GM19238 (cell line): ENCODE results near the gene POFUT2.

Source experiments
- DNase-seq: peaks from one replicate; pipeline ENCODE4 v3.0.0; 2011; ENCODE audit warnings: low spot score; ENCODE audit not compliant: insufficient read length

Gene POFUT2

DNA sequence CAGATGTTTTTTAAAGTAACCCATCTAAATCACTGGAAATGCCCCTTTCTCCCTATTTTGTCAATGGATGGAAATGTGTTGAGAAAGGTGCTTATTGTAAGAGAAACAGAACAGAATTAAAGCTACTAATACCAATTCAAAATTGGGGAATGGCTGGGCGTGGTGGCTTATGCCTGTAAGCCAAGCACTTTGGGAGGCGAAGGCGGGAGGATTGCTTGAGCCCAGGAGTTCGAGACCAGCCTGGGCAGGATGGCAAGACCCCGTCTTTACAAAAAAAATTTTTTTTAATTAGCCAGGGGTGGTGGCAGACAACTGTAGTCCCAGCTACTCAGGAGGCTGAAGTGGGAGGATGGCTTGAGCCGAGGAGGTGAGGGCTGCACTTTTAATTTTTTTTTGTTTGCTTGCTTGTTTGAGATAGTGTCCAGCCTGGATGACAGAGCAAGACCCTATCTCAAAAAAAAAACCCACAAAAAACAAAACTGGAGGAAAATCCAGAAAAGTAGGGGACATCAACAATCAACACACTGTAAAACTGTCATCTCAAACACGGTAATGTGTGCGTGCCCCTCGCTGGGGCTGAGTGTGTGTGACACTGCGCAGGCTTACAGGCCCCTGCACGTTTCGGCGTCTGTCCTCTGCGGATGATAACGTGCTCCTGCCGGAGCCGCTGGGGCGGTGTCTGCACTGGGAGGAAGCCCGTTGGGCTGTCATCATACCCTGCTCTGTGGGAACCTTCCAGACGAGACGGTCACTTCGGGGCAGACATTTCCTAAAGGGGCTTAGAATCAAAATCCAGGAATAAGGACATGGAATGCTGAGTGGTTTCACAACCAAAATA lies 11.6 kb upstream of the POFUT2 start:
- DNase-seq = no peak

GRCh38 chr21:45297869-45298268 lies 10.2 kb upstream of the POFUT2 start:
- DNase-seq = no peak

GRCh38 chr21:45297329-45297728 lies 9.6 kb upstream of the POFUT2 start:
- DNase-seq = no peak

DNA sequence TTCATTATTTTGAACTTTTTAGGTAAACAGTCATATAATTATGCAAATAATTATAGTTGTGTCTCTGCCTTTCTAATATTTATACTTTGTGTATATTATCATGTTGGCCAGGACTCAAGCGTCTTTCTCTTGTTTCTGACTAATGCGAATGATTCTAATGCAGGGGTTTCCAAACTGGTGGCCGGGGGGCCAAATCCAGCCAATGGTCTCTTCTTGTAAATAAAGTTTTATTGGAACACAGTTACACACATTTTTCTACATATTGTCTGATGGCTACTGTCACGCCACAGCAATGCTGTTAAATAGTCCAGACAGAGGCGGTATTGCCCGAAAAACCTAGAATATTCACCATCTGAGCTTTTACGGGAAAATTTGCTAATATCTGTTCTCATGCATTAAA lies 8.9 kb upstream of the POFUT2 start:
- DNase-seq = no peak

DNA sequence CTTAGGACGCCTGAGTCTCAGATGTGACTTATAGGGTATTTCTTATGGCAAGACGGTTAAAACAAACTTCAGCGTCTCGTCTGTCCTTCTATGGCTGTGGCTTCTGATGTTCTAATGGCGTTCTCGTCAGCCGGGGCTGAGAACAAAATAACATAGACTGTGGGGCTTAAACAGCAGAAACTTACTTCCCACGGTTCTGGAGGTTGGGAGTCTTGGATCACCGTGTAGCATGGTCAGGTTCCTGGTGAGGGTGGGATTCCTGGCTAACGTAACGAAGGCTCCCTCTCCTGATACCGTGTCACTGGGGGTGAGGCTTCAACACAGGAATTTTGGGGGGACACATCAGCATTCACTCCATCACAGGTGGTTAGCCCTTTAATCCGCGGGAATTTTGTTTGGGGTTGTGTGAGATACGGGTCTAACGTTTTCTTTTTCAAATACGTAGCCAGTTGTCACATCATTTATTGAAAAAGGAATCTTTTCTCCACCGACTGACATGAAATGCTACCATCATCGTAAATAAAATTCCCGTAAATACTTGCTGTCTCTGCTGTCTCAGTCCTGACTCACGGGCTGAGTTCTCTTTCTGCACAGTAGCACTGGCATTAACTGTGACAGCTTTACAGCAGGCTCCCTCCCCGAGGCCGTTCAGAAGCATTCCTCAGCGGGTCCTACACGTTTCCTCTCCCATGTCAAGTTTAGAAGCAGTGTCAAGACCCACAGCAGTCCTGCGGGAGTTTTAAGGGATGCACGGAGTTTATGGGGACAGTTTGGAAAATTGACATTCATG lies 8.1 kb upstream of the POFUT2 start:
- no peak for DNase-seq

DNA sequence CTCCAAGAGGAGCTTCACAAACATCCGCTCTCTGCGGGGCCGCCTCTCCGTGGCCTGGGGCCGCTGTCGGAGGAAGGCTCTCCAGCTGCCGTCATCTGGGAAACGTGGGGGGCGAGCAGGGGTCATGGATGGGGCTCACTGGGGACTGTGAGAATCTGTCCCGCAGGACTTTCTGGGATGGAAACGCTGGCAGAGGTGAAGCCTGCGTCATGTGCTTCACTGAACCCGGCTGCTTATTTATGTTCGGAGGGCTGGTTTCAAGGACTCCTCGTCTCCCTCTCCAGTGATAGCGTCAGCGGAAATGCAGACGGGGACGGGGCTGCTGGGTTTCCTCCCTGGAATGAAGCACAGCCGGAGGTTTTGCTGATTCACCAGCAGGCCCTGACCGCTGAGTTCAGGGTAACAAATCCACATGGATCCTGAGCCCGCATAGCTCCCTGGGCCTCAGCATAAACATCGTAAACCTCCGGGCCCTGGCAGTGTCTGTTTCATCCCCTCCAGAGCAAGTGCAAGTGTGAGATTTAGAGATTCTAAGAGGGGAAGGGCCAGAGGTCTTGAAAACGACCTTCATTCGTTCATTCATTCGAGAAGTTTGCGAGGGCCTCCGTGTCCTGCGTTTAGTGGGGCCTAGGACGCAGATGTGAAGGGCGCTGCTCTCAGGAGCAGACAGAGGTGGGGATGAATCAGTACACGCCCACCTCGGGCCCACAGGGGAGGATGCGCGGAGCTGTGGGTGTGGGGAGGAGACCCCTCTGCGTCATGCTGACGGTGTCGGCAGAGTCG lies 7.0 kb upstream of the POFUT2 start:
- DNase-seq = no peak

- no peak for DNase-seq
Observed at GRCh38 chr21:45293726-45294401, 6.2 kb upstream of the POFUT2 start.

DNA sequence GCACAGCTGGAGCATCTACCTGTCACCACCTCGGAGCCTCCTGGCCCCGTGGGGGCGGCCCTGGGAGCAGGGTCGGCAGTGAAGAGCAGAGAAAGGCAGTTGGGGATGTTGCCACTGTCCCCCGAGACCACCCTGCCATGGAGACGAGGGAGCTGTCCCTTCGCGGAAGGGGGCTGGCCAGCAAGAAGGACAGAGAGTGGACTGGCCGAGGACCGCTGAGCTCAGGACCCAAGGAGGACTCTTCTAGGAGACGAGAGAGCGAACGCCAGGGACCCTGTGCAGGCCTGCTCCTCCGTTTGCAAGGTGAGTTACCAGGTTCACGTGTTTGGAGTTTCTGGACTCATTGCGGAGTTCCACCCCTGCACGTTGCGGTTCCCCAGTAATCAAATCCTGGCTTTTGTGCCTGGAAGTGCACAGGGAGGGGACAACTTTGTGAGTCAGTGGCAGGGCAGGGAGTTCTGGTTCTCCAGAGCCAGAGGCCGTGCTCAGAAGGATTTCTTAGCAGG lies 5.6 kb upstream of the POFUT2 start:
- DNase-seq = no peak

DNA sequence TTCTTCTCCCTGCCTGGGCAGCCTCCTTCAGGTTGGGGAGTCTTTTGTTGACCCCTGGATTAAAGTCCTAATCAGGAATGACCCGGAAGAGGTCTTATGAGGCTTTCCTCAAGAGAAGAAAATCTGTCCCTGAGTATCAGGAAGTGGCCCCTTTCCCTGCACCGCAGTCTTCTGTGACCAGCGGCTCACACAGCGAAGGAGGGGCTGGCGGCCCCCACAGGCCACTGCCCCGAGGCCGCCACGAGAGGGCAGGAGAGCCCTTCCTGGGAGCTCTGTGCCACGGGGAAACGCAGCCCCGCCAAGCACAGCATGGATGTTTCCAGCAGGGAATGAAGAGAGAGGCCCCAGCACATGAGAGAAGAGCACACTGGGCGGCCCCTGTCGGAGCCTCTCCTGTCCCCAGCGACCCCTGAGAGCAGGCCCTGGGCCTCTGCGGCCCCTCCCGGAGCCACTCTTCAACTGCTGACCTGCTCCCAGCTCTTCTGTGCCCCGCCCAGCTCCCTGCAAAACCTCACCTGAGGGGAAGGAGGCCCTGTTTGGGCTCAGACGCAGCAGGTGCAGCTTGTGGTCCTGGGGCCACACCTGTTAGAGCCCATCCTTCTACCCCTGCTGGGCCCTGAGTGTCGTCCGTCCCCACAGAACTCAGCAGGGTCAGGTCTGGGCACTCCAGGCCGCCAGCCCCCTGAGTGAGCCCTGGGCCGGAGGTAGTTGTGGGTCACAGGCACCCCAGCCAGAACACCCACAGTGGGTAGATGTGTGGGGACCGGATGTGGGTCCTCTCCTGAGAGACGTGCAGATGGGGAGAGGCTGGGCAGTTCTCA lies 4.9 kb upstream of the POFUT2 start:
- peak; percentile 74 for DNase-seq

GRCh38 chr21:45291613-45292398 lies 4.1 kb upstream of the POFUT2 start:
- DNase-seq = no peak

DNA sequence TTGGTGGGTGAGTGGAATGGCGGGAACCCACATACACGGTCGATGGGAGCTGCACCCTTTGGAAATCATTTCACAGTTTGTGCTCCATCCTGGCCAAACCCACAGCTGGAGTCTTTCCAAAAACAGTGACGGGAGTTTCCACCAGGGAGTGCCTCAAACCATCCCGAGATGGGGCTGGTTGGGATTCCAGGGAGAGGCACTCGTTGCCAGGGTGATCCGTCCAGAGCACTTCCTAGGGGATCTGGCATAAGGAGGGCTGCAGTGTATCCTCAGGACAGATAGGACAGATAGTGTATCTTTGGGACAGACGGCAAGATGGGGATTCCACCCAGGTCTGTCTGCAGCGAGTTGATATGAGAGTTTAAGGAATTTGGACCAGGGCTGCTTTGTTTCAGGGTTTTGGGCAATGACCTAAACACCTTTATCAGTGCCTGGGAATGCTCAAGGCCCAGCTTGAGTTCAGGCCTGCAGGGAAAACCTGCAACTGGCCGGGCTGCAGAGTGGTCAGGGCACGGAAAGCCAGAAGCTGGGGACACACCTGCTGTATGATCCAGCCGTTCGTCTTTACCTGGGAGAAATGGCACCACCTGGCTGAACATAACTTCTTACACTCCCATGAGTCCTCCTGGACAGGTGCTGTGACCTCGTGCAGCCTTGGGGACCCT lies 3.4 kb upstream of the POFUT2 start:
- DNase-seq = no peak

- DNase-seq = no peak
Observed at GRCh38 chr21:45289655-45290515, 2.2 kb upstream of the POFUT2 start.

DNA sequence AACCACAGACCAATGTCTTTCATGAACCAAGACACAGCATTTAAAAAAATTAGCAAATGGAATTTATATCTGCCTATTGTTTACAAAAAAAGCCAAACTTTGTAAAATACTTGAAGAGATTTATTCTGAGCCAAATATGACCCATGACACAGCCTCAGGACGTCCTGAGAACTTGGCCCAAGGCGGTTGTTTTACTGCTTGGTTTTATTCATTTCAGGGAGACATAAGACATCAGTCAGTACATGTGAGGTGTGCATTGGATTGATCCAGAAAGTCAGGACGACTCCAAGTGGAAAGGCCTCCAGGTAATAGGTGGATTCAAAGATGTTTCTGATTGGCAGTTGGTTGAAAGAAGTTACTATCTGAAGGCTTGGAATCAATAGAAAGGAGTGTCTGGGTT lies 1.4 kb upstream of the POFUT2 start:
- DNase-seq = no peak

- no peak for DNase-seq
Observed at GRCh38 chr21:45288441-45288841, 746 bp upstream of the POFUT2 start.

GRCh38 chr21:45286671-45287437 lies 841 bp downstream of the POFUT2 start:
- no peak for DNase-seq

- no peak for DNase-seq
Observed at GRCh38 chr21:45285266-45285931, 2.3 kb downstream of the POFUT2 start.

- DNase-seq = no peak
Observed at GRCh38 chr21:45284456-45284741, 3.3 kb downstream of the POFUT2 start.
